ENCODE measurements around the gene KLHL17.

The KLHL17 gene

GRCh38 chr1:923991-924655 is 36.3 kb upstream of the KLHL17 start:
- Histone ChIP-seq H3K4me1 (ENCODE audit: control insufficient read depth, insufficient read depth, low read length) (peaks cover 14% of the 10 kb centered on the region), H3K9me3 (ENCODE audit: control insufficient read depth, insufficient read depth, low read length) (no peaks in the 10 kb centered on the region), H3K27ac (ENCODE audit: low read depth, low read length) (no peak overlapping the region), H3K36me3 (ENCODE audit: control insufficient read depth, insufficient read depth, low read length) (no peaks in the 10 kb centered on the region), H3K27me3 (ENCODE audit: control insufficient read depth, insufficient read depth, low read length) (peaks cover 99% of the 10 kb centered on the region), H3K9ac (ENCODE audit: low read depth, low read length) (no peak overlapping the region), H3K4me3 (ENCODE audit: low read depth, low read length) (peak overlapping the region; percentile 51; the same call in 1 of the 2 replicates)

DNA sequence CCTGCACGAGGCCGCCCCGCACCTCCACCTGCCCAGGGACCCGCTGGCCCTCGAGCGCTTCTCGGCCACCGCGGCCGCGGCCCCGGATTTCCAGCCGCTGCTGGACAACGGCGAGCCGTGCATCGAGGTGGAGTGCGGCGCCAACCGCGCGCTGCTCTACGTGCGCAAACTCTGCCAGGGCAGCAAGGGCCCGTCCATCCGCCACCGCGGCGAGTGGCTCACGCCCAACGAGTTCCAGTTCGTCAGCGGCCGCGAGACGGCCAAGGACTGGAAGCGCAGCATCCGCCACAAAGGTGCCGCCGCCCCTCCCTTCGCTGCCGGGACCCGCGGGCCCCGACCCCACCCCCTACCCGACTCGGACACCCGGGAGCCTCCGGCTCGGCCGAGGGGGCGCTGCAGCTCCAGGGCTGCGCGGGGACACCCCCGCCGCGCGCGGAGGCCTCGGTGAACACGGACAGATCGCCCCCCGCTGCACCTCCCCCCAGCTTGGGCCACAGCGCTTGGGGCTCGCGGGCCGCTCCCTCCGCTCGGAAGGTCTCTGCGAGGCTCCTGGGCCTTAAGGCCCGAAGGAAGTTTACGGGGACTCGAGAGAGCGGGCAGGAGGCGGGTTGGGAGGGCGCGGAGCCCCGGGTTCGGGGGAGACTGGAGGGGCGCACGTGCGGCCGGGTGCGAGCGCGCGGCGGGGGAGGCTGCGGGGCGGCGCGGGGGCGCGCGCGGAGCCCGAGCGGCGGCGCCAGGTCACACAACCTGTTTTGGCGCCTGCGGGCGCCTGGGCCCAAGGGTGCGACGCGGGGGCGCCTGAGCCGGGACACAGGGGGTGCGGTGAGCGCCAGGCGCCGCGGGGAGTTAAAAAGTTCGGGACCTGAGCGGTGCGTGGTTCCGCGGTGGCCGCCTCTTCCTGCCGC is 35.5 kb upstream of the KLHL17 start:
- Histone ChIP-seq H3K4me1 (ENCODE audit: control insufficient read depth, insufficient read depth, low read length) (peaks cover 14% of the 10 kb centered on the region), H3K36me3 (ENCODE audit: control insufficient read depth, insufficient read depth, low read length) (no peaks in the 10 kb centered on the region), H3K9me3 (ENCODE audit: control insufficient read depth, insufficient read depth, low read length) (no peaks in the 10 kb centered on the region), H3K4me3 (ENCODE audit: low read depth, low read length) (peak overlapping the region; percentile 51), H3K9ac (ENCODE audit: low read depth, low read length) (no peak overlapping the region), H3K27ac (ENCODE audit: low read depth, low read length) (no peak overlapping the region), H3K27me3 (ENCODE audit: control insufficient read depth, insufficient read depth, low read length) (peaks cover 99% of the 10 kb centered on the region)

- Histone ChIP-seq H3K27me3 (ENCODE audit: control insufficient read depth, insufficient read depth, low read length) (peaks cover 99% of the 10 kb centered on the region), H3K9me3 (ENCODE audit: control insufficient read depth, insufficient read depth, low read length) (no peaks in the 10 kb centered on the region), H3K4me1 (ENCODE audit: control insufficient read depth, insufficient read depth, low read length) (peaks cover 9% of the 10 kb centered on the region), H3K36me3 (ENCODE audit: control insufficient read depth, insufficient read depth, low read length) (no peaks in the 10 kb centered on the region), H3K4me3 (ENCODE audit: low read depth, low read length) (peak overlapping the region; percentile 20; the same call in 1 of the 2 replicates), H3K27ac (ENCODE audit: low read depth, low read length) (no peak overlapping the region), H3K9ac (ENCODE audit: low read depth, low read length) (no peak overlapping the region)
Observed at GRCh38 chr1:925561-926421, 34.6 kb upstream of the KLHL17 start.

GRCh38 chr1:927234-927633 is 33.1 kb upstream of the KLHL17 start:
- peaks cover 99% of the 10 kb centered on the region for H3K27me3 ChIP-seq (ENCODE audit: control insufficient read depth, insufficient read depth, low read length)
- H3K27ac ChIP-seq (ENCODE audit: low read depth, low read length), result no peak overlapping the region

DNA sequence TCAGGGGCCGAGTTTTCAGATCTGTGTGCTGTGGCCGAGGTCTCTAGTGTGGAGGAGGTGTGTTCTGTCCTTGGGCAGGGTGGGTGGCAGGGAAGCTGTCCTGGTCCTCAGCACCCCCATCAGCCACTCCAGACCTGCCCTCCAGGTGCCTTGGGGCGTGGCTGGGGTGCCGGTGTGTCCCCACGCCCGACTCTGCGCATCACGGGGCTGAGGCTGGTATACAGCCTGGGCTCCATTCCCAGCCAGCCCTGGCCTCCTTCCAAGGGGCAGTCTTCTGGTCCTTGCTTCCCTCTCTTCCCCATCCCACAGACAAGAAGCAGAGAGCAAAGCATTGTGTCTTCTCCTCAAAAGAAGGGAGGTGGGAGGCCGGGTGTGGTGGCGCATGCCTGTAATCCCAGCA is 32.6 kb upstream of the KLHL17 start:
- Histone ChIP-seq H3K36me3 (ENCODE audit: control insufficient read depth, insufficient read depth, low read length) (no peaks in the 10 kb centered on the region), H3K27ac (ENCODE audit: low read depth, low read length) (no peak overlapping the region), H3K4me3 (ENCODE audit: low read depth, low read length) (no peak overlapping the region), H3K27me3 (ENCODE audit: control insufficient read depth, insufficient read depth, low read length) (peaks cover 99% of the 10 kb centered on the region), H3K4me1 (ENCODE audit: control insufficient read depth, insufficient read depth, low read length) (peaks cover 3% of the 10 kb centered on the region; the same call in 1 of the 2 replicates), H3K9ac (ENCODE audit: low read depth, low read length) (no peak overlapping the region), H3K9me3 (ENCODE audit: control insufficient read depth, insufficient read depth, low read length) (no peaks in the 10 kb centered on the region)

More at GRCh38 chr1:927234-927633, 33.1 kb upstream of the KLHL17 start:
- Histone ChIP-seq H3K9ac (ENCODE audit: low read depth, low read length) (no peak overlapping the region), H3K4me3 (ENCODE audit: low read depth, low read length) (no peak overlapping the region), H3K4me1 (ENCODE audit: control insufficient read depth, insufficient read depth, low read length) (peaks cover 3% of the 10 kb centered on the region; the same call in 1 of the 2 replicates), H3K36me3 (ENCODE audit: control insufficient read depth, insufficient read depth, low read length) (no peaks in the 10 kb centered on the region), H3K9me3 (ENCODE audit: control insufficient read depth, insufficient read depth, low read length) (no peaks in the 10 kb centered on the region)

DNA sequence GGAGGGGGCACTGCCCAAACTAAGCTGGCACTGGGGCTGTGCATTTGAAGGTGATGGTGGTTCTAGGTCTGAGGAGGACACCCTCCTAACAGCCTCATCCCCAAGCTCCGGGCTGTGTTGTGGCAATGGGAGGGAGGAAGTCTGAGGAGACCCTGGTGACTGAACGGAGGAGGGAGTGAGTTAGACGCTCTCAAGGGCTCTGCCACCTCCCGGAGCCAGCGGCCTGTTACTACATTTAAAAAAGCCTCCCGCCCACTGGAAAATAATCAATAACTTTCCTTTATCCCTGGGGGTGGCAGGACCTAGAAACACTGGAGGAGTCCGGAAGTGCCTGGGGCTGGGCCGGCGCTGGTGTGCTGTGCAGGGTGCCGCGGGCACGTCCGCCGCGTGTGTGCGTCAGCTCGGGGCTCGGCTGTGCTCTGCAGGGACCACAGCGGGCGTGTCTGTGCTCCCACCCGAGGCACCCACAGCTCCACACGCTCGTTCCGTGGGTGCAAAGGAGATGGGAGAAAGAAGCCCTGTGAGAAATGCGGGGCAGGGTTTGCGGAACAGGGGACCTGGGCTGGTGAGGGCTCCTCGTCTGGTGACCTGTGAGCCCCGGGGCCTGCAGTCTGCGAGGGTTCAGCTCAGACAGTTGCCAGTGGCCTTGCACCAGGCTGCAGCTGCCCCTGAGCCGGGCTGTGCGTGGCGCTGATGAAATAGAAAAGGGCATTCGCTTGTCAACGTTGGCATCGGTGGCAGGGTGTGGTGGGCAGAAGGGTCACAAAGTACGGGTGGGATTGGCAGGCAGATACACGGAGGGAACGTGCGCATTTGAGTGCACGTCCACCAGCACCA is 31.3 kb upstream of the KLHL17 start:
- Histone ChIP-seq H3K4me3 (ENCODE audit: low read depth, low read length) (no peak overlapping the region), H3K36me3 (ENCODE audit: control insufficient read depth, insufficient read depth, low read length) (no peaks in the 10 kb centered on the region), H3K27ac (ENCODE audit: low read depth, low read length) (no peak overlapping the region), H3K9ac (ENCODE audit: low read depth, low read length) (no peak overlapping the region), H3K9me3 (ENCODE audit: control insufficient read depth, insufficient read depth, low read length) (no peaks in the 10 kb centered on the region), H3K27me3 (ENCODE audit: control insufficient read depth, insufficient read depth, low read length) (peaks cover 97% of the 10 kb centered on the region), H3K4me1 (ENCODE audit: control insufficient read depth, insufficient read depth, low read length) (peaks cover 3% of the 10 kb centered on the region; the same call in 1 of the 2 replicates)

DNA sequence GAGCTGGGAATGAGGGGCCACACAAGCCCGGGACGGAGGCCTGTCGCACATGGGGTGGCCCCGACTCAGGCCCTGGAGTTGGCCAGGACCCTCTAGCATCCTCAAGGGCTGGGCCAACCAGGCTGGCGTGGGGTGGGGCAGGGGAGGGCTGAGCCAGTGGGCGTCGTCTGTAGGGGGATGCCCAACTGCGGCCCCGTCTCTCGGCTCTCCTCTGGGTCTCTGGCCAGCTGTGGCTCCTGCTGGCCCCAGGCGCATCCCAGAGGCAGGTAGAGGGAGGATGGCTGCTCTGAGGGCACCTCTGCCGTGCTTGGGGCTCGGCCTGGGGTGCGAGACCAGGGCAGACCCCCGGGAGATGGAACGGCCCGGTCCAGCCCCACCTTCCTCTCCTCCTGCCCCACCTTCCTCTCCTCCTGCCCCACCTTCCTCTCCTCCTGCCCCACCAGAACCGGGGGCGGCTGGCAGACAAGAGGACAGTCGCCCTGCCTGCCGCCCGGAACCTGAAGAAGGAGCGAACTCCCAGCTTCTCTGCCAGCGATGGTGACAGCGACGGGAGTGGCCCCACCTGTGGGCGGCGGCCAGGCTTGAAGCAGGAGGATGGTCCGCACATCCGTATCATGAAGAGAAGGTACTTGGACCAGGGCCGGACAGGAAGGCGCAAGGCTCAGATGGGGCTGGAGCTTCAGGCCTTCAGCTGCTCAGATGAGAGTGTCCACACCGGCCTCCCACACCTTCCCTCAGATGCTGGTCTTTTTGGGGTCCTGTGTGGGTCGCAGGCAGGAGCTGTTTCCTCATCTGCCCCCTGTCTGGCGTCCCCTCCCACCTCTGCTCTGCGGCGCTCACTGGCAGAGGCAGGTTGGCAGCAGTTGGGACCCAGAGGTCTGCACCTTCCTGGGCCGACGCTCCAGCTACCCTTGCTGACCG is 30.4 kb upstream of the KLHL17 start:
- Histone ChIP-seq H3K9me3 (ENCODE audit: control insufficient read depth, insufficient read depth, low read length) (no peaks in the 10 kb centered on the region), H3K27me3 (ENCODE audit: control insufficient read depth, insufficient read depth, low read length) (peaks cover 90% of the 10 kb centered on the region), H3K36me3 (ENCODE audit: control insufficient read depth, insufficient read depth, low read length) (no peaks in the 10 kb centered on the region), H3K4me3 (ENCODE audit: low read depth, low read length) (no peak overlapping the region), H3K4me1 (ENCODE audit: control insufficient read depth, insufficient read depth, low read length) (peaks cover 5% of the 10 kb centered on the region; the same call in 1 of the 2 replicates), H3K9ac (ENCODE audit: low read depth, low read length) (no peak overlapping the region), H3K27ac (ENCODE audit: low read depth, low read length) (no peak overlapping the region)

DNA sequence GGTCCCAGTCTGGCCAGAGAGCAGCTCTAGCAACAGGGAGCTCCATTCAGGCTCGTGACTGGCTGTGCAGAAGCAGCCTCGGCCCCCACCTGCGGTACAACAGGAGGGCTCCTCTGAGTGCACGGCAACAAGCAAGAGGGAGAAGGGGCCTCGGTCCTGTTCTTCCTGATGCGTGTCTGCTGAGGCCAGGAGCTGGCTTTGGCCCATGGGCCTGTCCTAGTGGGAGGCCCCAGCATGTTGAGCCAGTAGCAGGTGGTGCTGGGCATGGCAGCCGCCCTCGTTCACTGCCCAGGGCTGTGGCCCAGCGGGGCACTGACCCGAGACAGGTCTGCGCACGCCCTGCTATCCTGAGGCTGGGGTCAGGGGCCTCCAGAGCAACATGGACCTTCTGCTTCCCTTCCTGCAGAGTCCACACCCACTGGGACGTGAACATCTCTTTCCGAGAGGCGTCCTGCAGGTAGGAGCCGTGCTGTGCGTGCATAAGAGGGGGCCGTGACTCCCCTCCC is 29.7 kb upstream of the KLHL17 start:
- Histone ChIP-seq H3K4me1 (ENCODE audit: control insufficient read depth, insufficient read depth, low read length) (peaks cover 7% of the 10 kb centered on the region; the same call in 1 of the 2 replicates), H3K4me3 (ENCODE audit: low read depth, low read length) (no peak overlapping the region), H3K27me3 (ENCODE audit: control insufficient read depth, insufficient read depth, low read length) (peaks cover 90% of the 10 kb centered on the region), H3K9me3 (ENCODE audit: control insufficient read depth, insufficient read depth, low read length) (no peaks in the 10 kb centered on the region), H3K27ac (ENCODE audit: low read depth, low read length) (no peak overlapping the region), H3K9ac (ENCODE audit: low read depth, low read length) (no peak overlapping the region), H3K36me3 (ENCODE audit: control insufficient read depth, insufficient read depth, low read length) (no peaks in the 10 kb centered on the region)

- H3K36me3 ChIP-seq (ENCODE audit: control insufficient read depth, insufficient read depth, low read length), result no peaks in the 10 kb centered on the region
- H3K9ac ChIP-seq (ENCODE audit: low read depth, low read length), result no peak overlapping the region
- 0 out of 2 replicates have a peak, but pooled peaks cover 3% of the 10 kb centered on the region for H3K4me1 ChIP-seq (ENCODE audit: control insufficient read depth, insufficient read depth, low read length)
- H3K9me3 ChIP-seq (ENCODE audit: control insufficient read depth, insufficient read depth, low read length), result no peaks in the 10 kb centered on the region
- H3K27ac ChIP-seq (ENCODE audit: low read depth, low read length), result no peak overlapping the region
- peaks cover 90% of the 10 kb centered on the region for H3K27me3 ChIP-seq (ENCODE audit: control insufficient read depth, insufficient read depth, low read length)
- H3K4me3 ChIP-seq (ENCODE audit: low read depth, low read length), result no peak overlapping the region
Observed at GRCh38 chr1:931380-932172, 28.8 kb upstream of the KLHL17 start.
